ENCODE measurements around the gene EFCAB6. TPM values are rescaled to one million over a fixed set of nuclear protein-coding genes. Genes with fewer than 3 reads are reported as not detected.

EFCAB6 gene
- total and polyA plus RNA-seq, 2 donors: 1.1 to 1.4 TPM

- no peaks in the 10 kb centered on the region for H3K27me3 ChIP-seq (ENCODE audit: control insufficient read depth in 2 of 2, insufficient read depth in 1 of 2, low read length in 1 of 2)
- DNase-seq (ENCODE audit: low read depth in 6 of 9, low spot score in 9 of 9): no peak
- no peaks in the 10 kb centered on the region for H3K36me3 ChIP-seq (ENCODE audit: control insufficient read depth in 2 of 2, insufficient read depth in 2 of 2, low read length in 1 of 2)
- peaks cover 0 to 5% of the 10 kb centered on the region in 2 donors for H3K9me3 ChIP-seq (ENCODE audit: control insufficient read depth in 2 of 2, insufficient read depth in 1 of 2, low read length in 1 of 2)
- no peaks in the 10 kb centered on the region for H3K4me1 ChIP-seq (ENCODE audit: control insufficient read depth in 2 of 2, insufficient read depth in 2 of 2, low read length in 2 of 2)
- H3K27ac ChIP-seq (ENCODE audit: low read depth in 1 of 2, low read length in 1 of 2): no peak overlapping the region
- WGBS: 93% methylated on average over 3 of the region's 3 CpGs
- no peak overlapping the region for H3K4me3 ChIP-seq (ENCODE audit: low read length in 2 of 2)
Measured at GRCh38 chr22:43639228-43639948, 172.7 kb downstream of the EFCAB6 start.

GRCh38 chr22:43637275-43638260 is 174.5 kb downstream of the EFCAB6 start:
- Histone ChIP-seq H3K27me3 (ENCODE audit: control insufficient read depth in 2 of 2, insufficient read depth in 1 of 2, low read length in 1 of 2) (no peaks in the 10 kb centered on the region), H3K27ac (ENCODE audit: low read depth in 1 of 2, low read length in 1 of 2) (no peak overlapping the region), H3K4me1 (ENCODE audit: control insufficient read depth in 2 of 2, insufficient read depth in 2 of 2, low read length in 2 of 2) (no peaks in the 10 kb centered on the region), H3K9me3 (ENCODE audit: control insufficient read depth in 2 of 2, insufficient read depth in 1 of 2, low read length in 1 of 2) (peaks cover 0 to 5% of the 10 kb centered on the region in 2 donors), H3K4me3 (ENCODE audit: low read length in 2 of 2) (no peak overlapping the region), H3K36me3 (ENCODE audit: control insufficient read depth in 2 of 2, insufficient read depth in 2 of 2, low read length in 1 of 2) (no peaks in the 10 kb centered on the region)
- 94% methylated on average over 28 of the region's 28 CpGs for WGBS
- no peak for DNase-seq (ENCODE audit: low read depth in 6 of 9, low spot score in 9 of 9)

GRCh38 chr22:43636086-43636485 is 176.0 kb downstream of the EFCAB6 start:
- DNase-seq (ENCODE audit: low read depth in 6 of 9, low spot score in 9 of 9): no peak
- Histone ChIP-seq H3K4me1 (ENCODE audit: control insufficient read depth in 2 of 2, insufficient read depth in 2 of 2, low read length in 2 of 2) (no peaks in the 10 kb centered on the region), H3K27ac (ENCODE audit: low read depth in 1 of 2, low read length in 1 of 2) (no peak overlapping the region), H3K27me3 (ENCODE audit: control insufficient read depth in 2 of 2, insufficient read depth in 1 of 2, low read length in 1 of 2) (no peaks in the 10 kb centered on the region), H3K36me3 (ENCODE audit: control insufficient read depth in 2 of 2, insufficient read depth in 2 of 2, low read length in 1 of 2) (no peaks in the 10 kb centered on the region), H3K4me3 (ENCODE audit: low read length in 2 of 2) (no peak overlapping the region), H3K9me3 (ENCODE audit: control insufficient read depth in 2 of 2, insufficient read depth in 1 of 2, low read length in 1 of 2) (peaks cover 0 to 5% of the 10 kb centered on the region in 2 donors)
- WGBS: 96% methylated on average over 13 of the region's 13 CpGs

GRCh38 chr22:43635101-43635500 is 177.0 kb downstream of the EFCAB6 start:
- Histone ChIP-seq H3K4me1 (ENCODE audit: control insufficient read depth in 2 of 2, insufficient read depth in 2 of 2, low read length in 2 of 2) (no peaks in the 10 kb centered on the region), H3K9me3 (ENCODE audit: control insufficient read depth in 2 of 2, insufficient read depth in 1 of 2, low read length in 1 of 2) (peaks cover 0 to 5% of the 10 kb centered on the region in 2 donors), H3K36me3 (ENCODE audit: control insufficient read depth in 2 of 2, insufficient read depth in 2 of 2, low read length in 1 of 2) (no peaks in the 10 kb centered on the region), H3K27ac (ENCODE audit: low read depth in 1 of 2, low read length in 1 of 2) (no peak overlapping the region), H3K4me3 (ENCODE audit: low read length in 2 of 2) (no peak overlapping the region), H3K27me3 (ENCODE audit: control insufficient read depth in 2 of 2, insufficient read depth in 1 of 2, low read length in 1 of 2) (no peaks in the 10 kb centered on the region)
- no peak for DNase-seq (ENCODE audit: low read depth in 6 of 9, low spot score in 9 of 9)
- 91% methylated on average over 9 of the region's 9 CpGs for WGBS

GRCh38 chr22:43634316-43634715 is 177.8 kb downstream of the EFCAB6 start:
- Histone ChIP-seq H3K27me3 (ENCODE audit: control insufficient read depth in 2 of 2, insufficient read depth in 1 of 2, low read length in 1 of 2) (no peaks in the 10 kb centered on the region), H3K4me1 (ENCODE audit: control insufficient read depth in 2 of 2, insufficient read depth in 2 of 2, low read length in 2 of 2) (no peaks in the 10 kb centered on the region)

GRCh38 chr22:43633631-43634285 is 178.3 kb downstream of the EFCAB6 start:
- WGBS: 51% methylated on average over 13 of the region's 13 CpGs
- no peak overlapping the region for H3K4me3 ChIP-seq (ENCODE audit: low read length in 2 of 2)
- H3K4me1 ChIP-seq (ENCODE audit: control insufficient read depth in 2 of 2, insufficient read depth in 2 of 2, low read length in 2 of 2): no peaks in the 10 kb centered on the region
- H3K9me3 ChIP-seq (ENCODE audit: control insufficient read depth in 2 of 2, insufficient read depth in 1 of 2, low read length in 1 of 2): peaks cover 0 to 5% of the 10 kb centered on the region in 2 donors
- H3K27ac ChIP-seq (ENCODE audit: low read depth in 1 of 2, low read length in 1 of 2): no peak overlapping the region
- no peaks in the 10 kb centered on the region for H3K36me3 ChIP-seq (ENCODE audit: control insufficient read depth in 2 of 2, insufficient read depth in 2 of 2, low read length in 1 of 2)
- H3K27me3 ChIP-seq (ENCODE audit: control insufficient read depth in 2 of 2, insufficient read depth in 1 of 2, low read length in 1 of 2): no peaks in the 10 kb centered on the region
- no peak for DNase-seq (ENCODE audit: low read depth in 6 of 9, low spot score in 9 of 9)

More at GRCh38 chr22:43634316-43634715, 177.8 kb downstream of the EFCAB6 start:
- DNase-seq (ENCODE audit: low read depth in 6 of 9, low spot score in 9 of 9): no peak
- H3K4me3 ChIP-seq (ENCODE audit: low read length in 2 of 2): no peak overlapping the region
- H3K9me3 ChIP-seq (ENCODE audit: control insufficient read depth in 2 of 2, insufficient read depth in 1 of 2, low read length in 1 of 2): peaks cover 0 to 5% of the 10 kb centered on the region in 2 donors
- no peaks in the 10 kb centered on the region for H3K36me3 ChIP-seq (ENCODE audit: control insufficient read depth in 2 of 2, insufficient read depth in 2 of 2, low read length in 1 of 2)
- no peak overlapping the region for H3K27ac ChIP-seq (ENCODE audit: low read depth in 1 of 2, low read length in 1 of 2)
- WGBS: 69% methylated on average over 4 of the region's 4 CpGs

- H3K4me3 ChIP-seq (ENCODE audit: low read length in 2 of 2): no peak overlapping the region
- no peaks in the 10 kb centered on the region for H3K36me3 ChIP-seq (ENCODE audit: control insufficient read depth in 2 of 2, insufficient read depth in 2 of 2, low read length in 1 of 2)
- H3K4me1 ChIP-seq (ENCODE audit: control insufficient read depth in 2 of 2, insufficient read depth in 2 of 2, low read length in 2 of 2): no peaks in the 10 kb centered on the region
- H3K9me3 ChIP-seq (ENCODE audit: control insufficient read depth in 2 of 2, insufficient read depth in 1 of 2, low read length in 1 of 2): no peaks in the 10 kb centered on the region
- no peaks in the 10 kb centered on the region for H3K27me3 ChIP-seq (ENCODE audit: control insufficient read depth in 2 of 2, insufficient read depth in 1 of 2, low read length in 1 of 2)
- WGBS: 97% methylated on average over 10 of the region's 10 CpGs
- DNase-seq (ENCODE audit: low read depth in 6 of 9, low spot score in 9 of 9): no peak
- no peak overlapping the region for H3K27ac ChIP-seq (ENCODE audit: low read depth in 1 of 2, low read length in 1 of 2)
Measured at GRCh38 chr22:43631846-43632245, 180.3 kb downstream of the EFCAB6 start.

GRCh38 chr22:43631201-43631600 is 180.9 kb downstream of the EFCAB6 start:
- Histone ChIP-seq H3K27me3 (ENCODE audit: control insufficient read depth in 2 of 2, insufficient read depth in 1 of 2, low read length in 1 of 2) (no peaks in the 10 kb centered on the region), H3K4me1 (ENCODE audit: control insufficient read depth in 2 of 2, insufficient read depth in 2 of 2, low read length in 2 of 2) (no peaks in the 10 kb centered on the region), H3K27ac (ENCODE audit: low read depth in 1 of 2, low read length in 1 of 2) (no peak overlapping the region), H3K36me3 (ENCODE audit: control insufficient read depth in 2 of 2, insufficient read depth in 2 of 2, low read length in 1 of 2) (no peaks in the 10 kb centered on the region), H3K9me3 (ENCODE audit: control insufficient read depth in 2 of 2, insufficient read depth in 1 of 2, low read length in 1 of 2) (no peaks in the 10 kb centered on the region), H3K4me3 (ENCODE audit: low read length in 2 of 2) (no peak overlapping the region)
- WGBS: 96% methylated on average over 11 of the region's 11 CpGs
- DNase-seq (ENCODE audit: low read depth in 6 of 9, low spot score in 9 of 9): no peak

All from thymus (tissue), 11 donors.